Ramos (cell line): ENCODE data around the gene PPP1R1C.

ENCODE experiments used
- in situ Hi-C: fragments of 300-500 bp; cut with MboI; formaldehyde crosslinking; loops from one replicate; pipeline ENCODE4 v1.14.3; 2022; ENCODE audit warnings: low sequenced_read_pairs; ENCODE audit not compliant: unreplicated experiment

The PPP1R1C gene

GRCh38 chr2:181970160-181970794 is 15.4 kb upstream of the PPP1R1C start:
- in situ Hi-C loops, result no loop called here

DNA sequence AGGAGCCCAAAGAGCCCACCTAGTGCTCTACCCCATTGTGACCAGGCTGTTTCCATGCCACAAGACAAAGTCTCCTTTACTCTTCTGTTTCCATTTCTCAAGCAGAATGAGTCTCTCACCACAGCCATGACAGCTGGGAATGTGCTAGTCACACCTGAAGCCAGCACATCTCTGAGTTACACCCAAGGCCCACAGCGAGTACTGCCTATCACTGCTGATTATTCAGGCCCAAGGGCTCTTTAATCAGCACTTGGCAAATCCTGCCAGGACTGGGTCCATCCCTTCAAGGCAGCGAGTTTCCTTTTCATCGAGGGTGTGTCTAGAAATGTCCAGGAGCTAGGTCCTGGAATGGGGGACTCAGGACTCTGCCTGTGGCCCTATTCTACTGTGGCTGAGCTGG is 14.6 kb upstream of the PPP1R1C start:
- in situ Hi-C loops, result no loop called here

GRCh38 chr2:181972431-181973170 is 13.1 kb upstream of the PPP1R1C start:
- in situ Hi-C loops, result no loop called here

DNA sequence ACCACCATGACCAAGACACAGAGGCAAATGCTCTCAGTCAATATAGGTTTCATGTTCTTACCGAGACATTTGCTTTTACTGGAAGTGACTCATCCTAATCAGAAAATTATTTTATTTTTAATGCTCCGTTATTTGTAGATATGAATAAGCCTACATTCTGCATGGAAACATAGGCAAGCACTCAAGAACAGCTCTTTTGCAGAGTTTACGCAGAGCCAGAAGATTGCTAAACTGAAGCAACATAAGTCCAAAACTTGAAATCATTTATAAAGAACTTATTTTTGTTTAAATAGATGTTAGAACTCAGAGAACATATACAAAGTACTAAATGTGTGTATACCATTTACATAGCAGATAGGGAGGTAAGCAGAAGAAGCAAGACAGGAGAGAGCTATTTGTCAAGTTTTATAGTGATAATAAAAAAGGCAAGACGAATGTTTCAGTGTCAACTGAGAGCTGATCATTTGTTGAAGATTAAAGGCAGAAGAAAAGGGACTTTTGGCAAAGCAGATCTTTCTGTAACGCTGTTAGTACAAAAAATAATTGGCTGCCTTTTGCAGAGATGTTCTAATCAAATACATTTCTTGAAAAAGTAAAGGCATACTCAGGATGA is 12.4 kb upstream of the PPP1R1C start:
- in situ Hi-C loops, result no loop called here

GRCh38 chr2:181977661-181978350 is 7.8 kb upstream of the PPP1R1C start:
- in situ Hi-C loops, result no loop called here

- in situ Hi-C loops, result no loop called here
Observed at GRCh38 chr2:181978351-181979150, 7.1 kb upstream of the PPP1R1C start.

GRCh38 chr2:181984060-181984459 is 1.6 kb upstream of the PPP1R1C start:
- in situ Hi-C loops, result no loop called here

- in situ Hi-C loops, result no loop called here
Observed at GRCh38 chr2:181984814-181985631, 630 bp upstream of the PPP1R1C start.

DNA sequence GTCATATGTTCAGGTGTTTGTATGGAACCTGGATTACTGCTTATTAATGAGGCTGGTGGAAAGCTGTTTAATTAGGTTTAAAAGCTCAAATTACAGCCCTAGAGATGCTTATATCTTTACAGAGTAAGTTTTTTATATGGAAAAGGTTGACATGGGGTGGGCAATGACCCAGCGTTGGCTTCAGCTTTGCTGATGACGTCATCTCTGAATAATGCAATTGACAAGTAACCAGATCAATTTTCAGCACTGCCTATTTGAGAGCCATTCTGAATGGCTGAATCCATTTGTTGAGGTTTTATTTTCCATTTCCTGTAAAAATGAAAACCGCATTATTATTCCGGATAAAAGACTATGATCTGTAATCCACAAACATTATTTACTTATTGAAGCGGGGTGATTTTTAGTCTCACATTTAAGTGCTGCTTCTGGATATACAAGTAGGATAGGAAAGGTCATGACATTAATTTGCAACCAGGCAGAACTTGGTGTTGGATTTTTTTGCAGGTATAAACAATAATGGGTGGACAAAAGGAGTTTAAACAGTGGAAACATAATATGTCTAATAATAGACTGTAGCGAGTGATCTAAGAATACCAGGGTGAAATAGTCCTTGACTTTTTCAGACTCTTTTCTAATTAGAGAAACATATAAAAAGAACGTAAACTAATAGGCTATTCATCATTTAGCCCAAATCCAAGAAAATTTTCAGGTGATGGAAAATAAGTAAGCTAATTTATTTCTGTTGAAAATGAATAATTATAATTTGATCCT is 2.7 kb downstream of the PPP1R1C start:
- in situ Hi-C loops, result no loop called here

DNA sequence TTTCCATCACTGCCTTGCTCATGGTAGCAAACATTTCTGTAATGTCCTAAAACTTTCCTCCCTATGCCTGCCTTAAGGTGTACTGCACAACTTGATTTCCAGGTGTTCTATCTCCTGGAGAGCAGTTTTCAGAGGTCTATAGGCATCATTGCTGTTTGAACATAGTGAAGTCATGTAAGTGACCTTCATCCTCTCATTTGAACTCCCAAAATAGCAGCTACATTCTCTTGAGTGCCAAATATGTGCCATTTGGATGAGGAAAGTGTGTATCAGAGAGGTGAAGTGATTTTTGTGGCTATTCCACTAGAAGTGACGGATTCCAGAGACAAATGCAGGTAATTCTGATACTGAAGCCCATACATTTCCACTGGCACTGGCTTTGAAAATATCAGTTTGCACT is 3.4 kb downstream of the PPP1R1C start:
- in situ Hi-C loops, result no loop called here

GRCh38 chr2:181991171-181991885 is 5.7 kb downstream of the PPP1R1C start:
- in situ Hi-C loops, result no loop called here

GRCh38 chr2:181992776-181993175 is 7.1 kb downstream of the PPP1R1C start:
- in situ Hi-C loops, result no loop called here

- in situ Hi-C loops, result no loop called here
Observed at GRCh38 chr2:181995289-181995688, 9.6 kb downstream of the PPP1R1C start.

GRCh38 chr2:181998041-181998835 is 12.6 kb downstream of the PPP1R1C start:
- in situ Hi-C loops, result no loop called here

DNA sequence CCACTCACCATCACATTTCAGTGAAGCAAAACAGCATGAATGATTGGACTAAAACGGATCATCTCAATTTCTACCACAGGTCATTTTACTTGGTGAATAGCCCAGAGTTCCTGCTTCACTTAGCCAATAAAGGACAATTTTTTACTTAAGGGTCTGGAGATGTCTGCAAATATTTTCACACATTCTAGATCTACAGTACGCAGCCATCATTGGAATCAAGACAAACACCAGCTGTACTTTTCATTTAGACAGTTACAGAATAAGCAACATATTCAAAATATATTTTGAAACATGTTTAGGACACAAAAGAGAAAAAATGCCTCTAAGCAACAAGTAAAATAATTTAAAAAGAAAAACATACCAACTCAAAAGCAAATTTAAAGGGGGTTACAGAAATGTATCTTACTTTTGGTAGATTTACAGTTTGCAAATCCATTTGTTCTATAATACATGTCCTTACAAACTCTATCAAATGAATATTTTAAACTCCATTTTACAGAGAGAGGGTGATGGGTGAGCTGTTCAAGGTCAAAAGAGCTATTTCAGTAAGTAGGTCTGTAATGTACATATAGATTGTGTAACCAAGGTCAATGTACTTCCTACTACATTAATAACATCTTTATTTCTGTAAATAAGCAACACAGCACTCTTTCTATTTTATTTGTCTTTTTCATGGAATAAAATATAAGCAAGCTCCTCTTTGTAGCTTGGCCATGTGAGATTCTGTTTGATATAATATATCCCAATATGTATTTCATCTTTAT is 13.4 kb downstream of the PPP1R1C start:
- in situ Hi-C loops, result no loop called here

GRCh38 chr2:181999911-182000310 is 14.3 kb downstream of the PPP1R1C start:
- in situ Hi-C loops, result no loop called here
